MV-4-11 (cell line): ENCODE results near the gene LARP1.
A peak's percentile ranks its signal among the peaks of the same experiment; 100 is the strongest.
"Not testable (repeated sequence)": the region's sequence is repeated elsewhere in the genome, so short reads cannot be mapped to it uniquely, and the experiment has no call there.

Source experiments
- DNase-seq: peaks from one replicate; lab custom pipeline; 2025; lab: John Stamatoyannopoulos, UW

LARP1 gene

GRCh38 chr5:154824070-154824469 lies 68.9 kb downstream of the LARP1 start:
- no peak for DNase-seq

- DNase-seq, result no peak
Measured at GRCh38 chr5:154829181-154829588, 74.0 kb downstream of the LARP1 start.

GRCh38 chr5:154829589-154830218 lies 74.5 kb downstream of the LARP1 start:
- no peak for DNase-seq

GRCh38 chr5:154830219-154830595 lies 75.0 kb downstream of the LARP1 start:
- DNase-seq, result no peak

- DNase-seq, result no peak
Measured at GRCh38 chr5:154830596-154830995, 75.4 kb downstream of the LARP1 start.

GRCh38 chr5:154831451-154831850 lies 76.3 kb downstream of the LARP1 start:
- DNase-seq, result no peak

GRCh38 chr5:154832804-154833203 lies 77.6 kb downstream of the LARP1 start:
- DNase-seq, result not testable (repeated sequence)

- no peak for DNase-seq
Measured at GRCh38 chr5:154834053-154834452, 78.9 kb downstream of the LARP1 start.

GRCh38 chr5:154835701-154836052 lies 80.5 kb downstream of the LARP1 start:
- DNase-seq, result not testable (repeated sequence)

GRCh38 chr5:154836225-154836624 lies 81.0 kb downstream of the LARP1 start:
- DNase-seq, result no peak

- no peak for DNase-seq
Measured at GRCh38 chr5:154837009-154837901, 82.1 kb downstream of the LARP1 start.

- DNase-seq, result no peak
Measured at GRCh38 chr5:154840435-154841272, 85.5 kb downstream of the LARP1 start.

- no peak for DNase-seq
Measured at GRCh38 chr5:154841273-154841661, 86.1 kb downstream of the LARP1 start.

- DNase-seq, result no peak
Measured at GRCh38 chr5:154842689-154843530, 87.7 kb downstream of the LARP1 start.

GRCh38 chr5:154844809-154845208 lies 89.6 kb downstream of the LARP1 start:
- no peak for DNase-seq

GRCh38 chr5:154849264-154849785 lies 94.1 kb downstream of the LARP1 start:
- no peak for DNase-seq

GRCh38 chr5:154849791-154850201 lies 94.6 kb downstream of the LARP1 start:
- peak; percentile 48 for DNase-seq

- peak; percentile 65 for DNase-seq
Measured at GRCh38 chr5:154850255-154851062, 95.3 kb downstream of the LARP1 start, which contains the start of gene FAXDC2. TSS of gene FAXDC2 (minus strand) at chr5:154850603. CDS start at chr5:154838178, 12,425 bp downstream.

GRCh38 chr5:154851351-154851750 lies 96.2 kb downstream of the LARP1 start:
- DNase-seq, result no peak

GRCh38 chr5:154857530-154858296 lies 102.5 kb downstream of the LARP1 start:
- peak; percentile 97 for DNase-seq
